Measurements from ENCODE around the gene ZNF865. TPM values are rescaled to one million over a fixed set of nuclear protein-coding genes. Genes with fewer than 3 reads are reported as not detected.

ZNF865 gene
- polyA plus RNA-seq, 1 donor (not counting 4 experiments of a cell fraction or from before 2014, with no cell fraction given), result 1.1 TPM

DNA sequence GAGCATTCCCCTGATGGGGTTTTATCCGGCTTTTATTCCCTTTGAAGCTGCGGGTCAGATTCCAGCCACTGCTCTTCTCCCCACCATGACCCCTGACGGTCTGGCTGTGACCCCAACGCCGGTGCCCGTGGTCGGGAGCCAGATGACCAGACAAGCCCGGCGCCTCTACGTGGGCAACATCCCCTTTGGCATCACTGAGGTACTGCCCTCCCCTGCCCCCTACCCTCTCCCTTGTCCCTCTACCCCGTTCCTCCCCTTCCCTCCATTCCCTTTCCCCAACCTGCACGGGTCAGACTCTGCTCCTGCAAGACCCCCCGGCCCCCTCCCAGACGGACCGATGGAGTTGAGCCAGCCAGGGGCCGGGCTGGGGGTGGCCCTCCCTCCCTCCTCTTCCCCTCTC, 55.5 kb downstream of the ZNF865 start:
- Histone ChIP-seq H3K79me2 (ENCODE audit: control insufficient read depth, insufficient read depth, low read length) (peaks cover 93% of the 10 kb centered on the region), H3K9me3 (ENCODE audit: control insufficient read depth, low read depth, low read length) (no peaks in the 10 kb centered on the region), H3K27ac (ENCODE audit: control insufficient read depth, insufficient read depth, low read length) (no peak overlapping the region), H3K27me3 (ENCODE audit: control insufficient read depth, extremely low read depth, insufficient read depth, low read length) (no peaks in the 10 kb centered on the region), H3K9ac (ENCODE audit: control insufficient read depth, extremely low read depth, insufficient read depth, low read length) (no peak overlapping the region), H4K20me1 (ENCODE audit: control insufficient read depth, extremely low read depth, insufficient read depth, low read length) (peaks cover 41% of the 10 kb centered on the region), H3K36me3 (ENCODE audit: control insufficient read depth in 2 of 2, extremely low read depth in 1 of 2, insufficient read depth in 2 of 2, low read length in 2 of 2) (peaks cover 50 to 53% of the 10 kb centered on the region in 2 experiments), H3K9me1 (ENCODE audit: control insufficient read depth, extremely low read depth, insufficient read depth, low read length) (no peaks in the 10 kb centered on the region), H3K4me1 (ENCODE audit: control insufficient read depth, extremely low read depth, insufficient read depth, low read length) (peaks cover 19% of the 10 kb centered on the region), H2AFZ (ENCODE audit: control insufficient read depth, low read length) (no peak overlapping the region), H3K4me3 (ENCODE audit: control insufficient read depth in 2 of 3, extremely low read depth in 1 of 3, insufficient read depth in 2 of 3, low read depth in 1 of 3, low read length in 3 of 3) (no peak overlapping the region), H3K4me2 (ENCODE audit: control insufficient read depth, extremely low read depth, insufficient read depth, low read depth, low read length) (no peak overlapping the region)
- dilution Hi-C loops (cut with MboI; ENCODE audit: extremely low pct_ligation_motif_present, low sequenced_read_pairs), result no loop called here
- FAIRE-seq (no peak), DNase-seq (ENCODE audit: low read depth, low spot score) (no peak)
- no peak for TF ChIP-seq CTCF (optimal IDR thresholded peaks at IDR 0.05 in 1 of 3, IDR thresholded peaks at IDR 0.05 in 1 of 3, conservative IDR thresholded peaks at IDR 0.05 in 1 of 3; ENCODE audit: extremely low read depth in 1 of 3, insufficient read depth in 2 of 3, low read length in 3 of 3)
- TF ChIP-seq EZH2 (IDR thresholded peaks at IDR 0.05; ENCODE audit: low read length), result no peak

DNA sequence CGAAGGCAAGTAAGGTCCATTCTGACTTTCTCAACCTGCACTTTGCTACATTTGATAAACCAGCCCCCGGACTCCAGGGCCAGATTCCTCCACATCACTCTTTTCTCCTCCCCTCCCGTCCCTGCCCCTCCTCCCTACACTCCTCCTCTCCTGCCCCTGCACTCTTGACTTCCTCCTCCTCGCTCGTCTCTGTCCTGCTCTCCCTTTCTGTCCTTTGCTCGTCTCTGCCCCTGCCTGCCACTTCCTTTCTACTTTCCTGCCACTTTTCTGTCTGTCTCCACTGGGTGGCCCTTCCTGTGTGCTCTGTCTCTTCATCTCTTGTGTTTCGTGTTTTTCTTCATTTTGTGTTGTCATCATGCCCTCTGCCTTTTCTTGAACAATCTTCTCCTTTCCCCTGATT, 56.4 kb downstream of the ZNF865 start:
- H3K36me3 ChIP-seq (ENCODE audit: control insufficient read depth in 2 of 2, extremely low read depth in 1 of 2, insufficient read depth in 2 of 2, low read length in 2 of 2), result peaks cover 56 to 59% of the 10 kb centered on the region in 2 experiments
- H2AFZ ChIP-seq (ENCODE audit: control insufficient read depth, low read length), result no peak overlapping the region

More for the DNA sequence above, 56.4 kb downstream of the ZNF865 start:
- Histone ChIP-seq H4K20me1 (ENCODE audit: control insufficient read depth, extremely low read depth, insufficient read depth, low read length) (peaks cover 44% of the 10 kb centered on the region), H3K79me2 (ENCODE audit: control insufficient read depth, insufficient read depth, low read length) (peaks cover 93% of the 10 kb centered on the region), H3K9ac (ENCODE audit: control insufficient read depth, extremely low read depth, insufficient read depth, low read length) (no peak overlapping the region), H3K4me2 (ENCODE audit: control insufficient read depth, extremely low read depth, insufficient read depth, low read depth, low read length) (no peak overlapping the region), H3K4me3 (ENCODE audit: control insufficient read depth in 2 of 3, extremely low read depth in 1 of 3, insufficient read depth in 2 of 3, low read depth in 1 of 3, low read length in 3 of 3) (no peak overlapping the region), H3K4me1 (ENCODE audit: control insufficient read depth, extremely low read depth, insufficient read depth, low read length) (peaks cover 12% of the 10 kb centered on the region), H3K9me1 (ENCODE audit: control insufficient read depth, extremely low read depth, insufficient read depth, low read length) (no peaks in the 10 kb centered on the region), H3K27me3 (ENCODE audit: control insufficient read depth, extremely low read depth, insufficient read depth, low read length) (no peaks in the 10 kb centered on the region), H3K9me3 (ENCODE audit: control insufficient read depth, low read depth, low read length) (no peaks in the 10 kb centered on the region), H3K27ac (ENCODE audit: control insufficient read depth, insufficient read depth, low read length) (no peak overlapping the region)
- dilution Hi-C loops (cut with MboI; ENCODE audit: extremely low pct_ligation_motif_present, low sequenced_read_pairs), result no loop called here
- TF ChIP-seq EZH2 (IDR thresholded peaks at IDR 0.05; ENCODE audit: low read length) (no peak), CTCF (optimal IDR thresholded peaks at IDR 0.05 in 1 of 3, IDR thresholded peaks at IDR 0.05 in 1 of 3, conservative IDR thresholded peaks at IDR 0.05 in 1 of 3; ENCODE audit: extremely low read depth in 1 of 3, insufficient read depth in 2 of 3, low read length in 3 of 3) (no peak)
- FAIRE-seq (no peak), DNase-seq (ENCODE audit: low read depth, low spot score) (no peak)
